ENCODE data around the gene MDP1.
"Not testable (repeated sequence)": the region's sequence is repeated elsewhere in the genome, so short reads cannot be mapped to it uniquely, and the experiment has no call there.

The MDP1 gene

DNA sequence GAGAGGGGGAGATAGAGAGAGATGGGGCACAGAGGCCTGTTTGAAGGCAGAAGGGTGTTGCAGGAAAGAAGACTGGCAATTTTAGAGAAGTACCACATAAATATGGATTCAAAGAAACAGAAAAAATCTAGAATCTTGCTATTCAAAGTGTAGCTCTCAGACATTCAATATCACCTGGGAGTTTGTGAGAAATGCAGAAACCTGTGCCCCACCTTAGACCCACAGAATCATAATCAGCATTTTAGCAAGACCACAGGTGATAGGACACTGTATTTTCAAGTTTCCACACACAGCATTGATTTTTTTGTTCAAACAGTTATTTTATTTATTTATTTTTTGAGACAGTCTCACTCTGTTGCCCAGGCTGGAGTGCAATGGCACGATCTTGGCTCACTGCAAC is 13.0 kb upstream of the MDP1 start:
- DNase-seq, result no peak

DNA sequence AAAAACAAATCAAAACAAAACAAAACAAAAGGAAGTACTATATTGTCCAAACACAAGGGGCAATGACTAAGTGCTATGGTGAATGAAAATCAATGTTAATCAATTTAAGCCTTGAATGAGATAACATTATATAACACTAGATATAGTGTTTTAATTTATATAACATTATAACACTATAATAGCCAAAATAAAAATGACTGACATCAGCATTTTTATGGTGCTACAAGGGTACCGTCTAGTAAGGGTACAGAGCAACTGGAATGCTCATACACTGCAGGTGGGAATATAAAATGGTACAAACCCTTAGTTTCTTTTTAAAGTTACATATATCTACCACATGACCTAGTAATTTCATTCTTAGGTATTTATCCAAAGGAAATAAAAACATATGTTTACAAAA is 10.6 kb upstream of the MDP1 start:
- no peak for DNase-seq

DNA sequence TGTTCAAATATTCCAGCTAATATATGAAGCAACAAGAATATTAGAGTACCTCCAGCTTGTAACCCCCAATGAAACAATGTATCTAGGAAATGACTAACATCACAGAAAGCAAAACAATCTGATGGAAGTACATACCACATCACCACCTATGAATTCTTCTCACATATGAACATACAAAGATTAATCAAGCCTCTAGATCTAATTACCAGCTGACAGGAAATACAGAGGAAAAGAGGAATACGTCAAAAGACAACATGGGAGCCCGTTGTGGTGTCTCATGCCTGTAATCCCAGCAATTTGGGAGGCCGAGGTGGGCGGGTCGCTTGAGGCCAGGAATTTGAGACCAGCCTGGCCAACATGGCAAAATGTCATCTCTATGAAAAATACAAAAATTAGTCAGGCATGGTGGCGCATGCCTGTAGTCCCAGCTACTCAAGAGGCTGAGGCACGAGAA is 8.8 kb upstream of the MDP1 start:
- no peak for DNase-seq

DNA sequence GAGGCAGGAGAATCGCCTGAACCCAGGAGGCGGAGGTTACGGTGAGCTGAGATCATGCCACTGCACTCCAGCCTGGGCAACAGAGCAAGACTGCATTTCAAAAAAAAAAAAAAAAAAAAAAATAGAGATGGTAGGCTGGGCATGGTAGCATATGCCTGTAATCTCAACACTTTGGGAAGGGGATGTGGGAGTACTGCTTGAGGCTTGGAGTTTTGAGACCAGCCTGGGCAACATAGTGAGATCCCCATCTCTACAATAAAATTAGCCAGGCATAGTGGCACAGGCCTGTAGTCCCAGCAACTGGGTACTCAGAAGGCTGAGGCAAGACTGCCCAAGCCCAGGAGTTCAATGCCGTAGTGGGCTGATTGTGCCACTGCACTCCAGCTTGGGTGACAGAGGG is 7.1 kb upstream of the MDP1 start:
- DNase-seq, result not testable (repeated sequence)

DNA sequence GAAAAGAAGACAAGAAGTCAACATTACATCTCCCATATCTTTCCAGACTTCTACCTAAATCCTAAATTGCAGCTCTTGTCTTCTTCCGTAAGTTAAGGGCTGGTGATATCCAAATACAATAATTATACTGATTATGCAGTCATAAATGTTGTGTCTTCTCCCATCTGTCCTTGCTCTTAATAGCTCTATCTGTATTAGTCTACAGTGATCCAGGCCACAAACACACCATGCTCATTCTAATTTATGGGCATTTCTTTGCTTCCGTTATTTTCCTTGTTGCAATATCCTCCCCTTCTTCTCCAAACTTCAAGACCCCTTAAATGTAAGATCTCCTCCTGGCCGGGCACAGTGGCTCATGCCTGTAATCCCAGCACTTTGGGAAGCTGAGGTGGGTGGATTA is 3.7 kb upstream of the MDP1 start:
- DNase-seq, result no peak

DNA sequence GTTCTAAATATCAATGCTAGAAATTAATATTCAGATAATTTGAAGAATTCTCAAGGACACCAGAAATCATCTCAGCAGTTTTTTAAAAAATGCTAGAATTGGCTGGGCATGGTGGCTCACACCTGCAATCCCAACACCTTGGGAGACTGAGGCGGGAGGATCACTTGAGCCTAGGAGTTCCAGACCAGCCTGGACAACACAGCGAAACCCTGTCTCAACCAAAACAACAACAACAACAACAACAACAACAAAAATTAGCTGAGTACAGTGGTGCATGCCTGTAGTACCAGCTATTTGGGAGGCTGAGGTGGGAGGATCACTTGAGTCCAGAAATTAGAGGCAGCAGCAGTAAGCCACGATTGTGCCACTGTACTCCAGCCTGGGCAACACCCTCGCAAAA is 3.2 kb upstream of the MDP1 start:
- no peak for DNase-seq

DNA sequence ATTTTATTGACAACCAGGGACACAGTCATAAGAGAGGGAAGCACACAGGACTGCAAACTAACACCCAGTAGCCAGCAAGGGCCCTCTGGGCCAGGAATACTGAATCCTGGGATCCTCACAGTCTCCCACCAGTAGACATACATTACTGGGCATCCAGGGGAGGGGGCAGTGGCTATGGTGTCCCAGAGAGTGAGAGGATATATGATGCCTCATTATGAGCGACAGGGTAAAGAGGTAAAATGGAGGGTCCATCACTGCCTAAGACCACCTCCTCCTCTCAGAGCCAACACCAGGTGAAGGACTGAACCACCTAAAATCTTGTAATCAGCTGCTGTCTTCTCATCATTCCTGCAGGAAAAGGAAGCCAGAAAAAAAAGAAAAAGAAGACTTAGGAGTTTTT is 1.0 kb upstream of the MDP1 start:
- DNase-seq, result not testable (repeated sequence)

DNA sequence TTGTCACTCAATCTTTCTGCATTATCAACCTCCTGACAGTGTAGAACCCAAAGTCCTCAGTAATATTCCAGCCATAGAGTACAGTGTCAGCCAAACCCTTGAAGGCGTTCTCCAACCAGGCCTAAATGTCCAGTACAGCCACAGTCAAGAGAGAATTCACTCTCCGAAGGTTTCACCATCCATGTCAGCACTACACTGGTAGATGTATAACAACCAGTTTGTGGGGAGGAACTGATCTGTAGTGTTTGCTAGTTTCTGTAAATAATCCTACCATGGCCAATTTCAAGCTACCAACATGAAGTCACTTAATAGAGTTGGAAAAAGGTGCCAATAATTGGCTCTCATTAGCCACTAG is 456 bp upstream of the MDP1 start:
- no peak for DNase-seq

DNA sequence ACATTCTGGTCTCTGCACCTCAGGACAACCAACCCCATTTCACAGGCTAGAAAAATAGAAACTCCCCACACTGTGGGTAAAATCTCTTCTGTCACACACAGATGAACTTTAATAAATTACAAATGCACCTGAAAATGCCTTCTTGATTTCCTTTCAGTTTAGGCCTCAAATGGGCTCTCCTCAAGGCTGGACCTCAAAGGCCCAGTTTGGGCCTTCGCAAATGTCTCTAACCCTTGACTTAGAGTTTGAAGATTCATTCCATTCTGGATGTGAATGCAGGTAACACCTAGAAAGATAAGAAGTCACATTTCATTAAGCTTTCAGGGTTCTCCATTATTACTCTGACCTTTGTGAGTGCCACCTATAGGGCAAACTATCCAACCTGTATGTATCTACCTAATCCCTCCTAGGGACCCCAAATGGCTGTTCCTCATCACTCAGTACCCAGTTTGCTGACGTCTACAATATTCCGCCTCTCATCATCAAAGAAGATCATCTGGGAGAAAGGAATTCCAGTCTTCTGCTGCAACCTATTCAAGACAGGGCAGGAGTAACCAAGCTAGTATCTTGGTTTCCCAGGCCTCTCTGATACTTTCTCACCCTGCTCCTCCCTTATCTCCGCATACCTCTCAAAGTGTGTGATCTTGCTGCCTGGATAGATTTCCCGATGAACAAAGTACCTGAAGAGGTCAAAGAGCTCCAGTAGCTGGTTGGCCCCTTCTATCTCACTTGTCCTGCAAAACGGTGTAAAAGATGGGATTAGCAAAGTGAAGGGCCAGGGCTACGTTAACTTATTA is 1.8 kb downstream of the MDP1 start:
- DNase-seq, result no peak

DNA sequence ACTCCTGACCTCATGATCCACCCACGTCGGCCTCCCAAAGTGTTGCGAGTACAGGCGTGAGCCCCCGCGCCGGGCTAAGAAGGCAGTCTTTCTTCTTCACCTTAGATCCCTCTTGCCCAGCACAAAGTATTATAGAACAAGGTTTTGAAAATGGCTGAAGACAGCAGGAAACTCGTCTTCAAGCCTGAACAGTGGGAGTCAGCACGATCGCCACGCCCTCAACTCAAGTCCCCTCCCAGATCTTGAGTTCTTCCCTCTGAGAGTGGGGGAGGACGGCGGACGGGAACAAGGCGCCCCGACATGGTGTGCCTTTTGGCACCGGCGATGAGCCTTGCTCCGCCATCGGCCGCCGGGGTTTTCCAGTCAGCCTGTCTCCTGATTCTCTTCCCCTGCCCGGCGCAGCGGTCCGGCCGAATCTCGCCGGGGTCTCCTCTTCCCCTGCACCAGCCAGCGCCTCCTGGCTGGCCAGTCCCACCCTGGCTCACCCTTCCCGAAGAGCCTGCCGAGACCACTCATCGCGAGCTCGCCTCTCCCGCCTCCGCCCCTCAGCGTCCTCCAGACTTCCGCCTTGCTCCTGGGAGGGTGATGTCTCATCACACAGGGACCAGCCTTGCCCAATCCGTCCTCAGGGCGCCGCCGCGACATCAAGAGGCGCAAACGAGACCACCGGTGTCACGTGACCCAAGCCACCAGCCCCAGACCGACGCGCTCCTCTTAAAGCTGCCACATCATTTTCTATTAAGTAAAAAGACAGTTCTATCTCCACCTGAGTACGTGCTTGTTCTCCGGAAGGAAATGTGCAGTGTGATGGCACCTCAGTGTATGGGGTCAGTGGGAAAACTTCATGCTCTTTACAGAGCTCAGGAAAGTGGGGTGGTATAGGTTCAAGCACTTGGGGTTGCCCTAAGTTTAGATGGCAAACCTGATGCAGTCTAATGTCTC is 2.7 kb downstream of the MDP1 start, which contains the start of gene CHMP4A:
Gene CHMP4A (minus strand): TSS at position 565 of the 942 bp plus-strand sequence. CDS start 49 bp downstream, at position 516.
- DNase-seq, result peak; percentile 92 to 94

DNA sequence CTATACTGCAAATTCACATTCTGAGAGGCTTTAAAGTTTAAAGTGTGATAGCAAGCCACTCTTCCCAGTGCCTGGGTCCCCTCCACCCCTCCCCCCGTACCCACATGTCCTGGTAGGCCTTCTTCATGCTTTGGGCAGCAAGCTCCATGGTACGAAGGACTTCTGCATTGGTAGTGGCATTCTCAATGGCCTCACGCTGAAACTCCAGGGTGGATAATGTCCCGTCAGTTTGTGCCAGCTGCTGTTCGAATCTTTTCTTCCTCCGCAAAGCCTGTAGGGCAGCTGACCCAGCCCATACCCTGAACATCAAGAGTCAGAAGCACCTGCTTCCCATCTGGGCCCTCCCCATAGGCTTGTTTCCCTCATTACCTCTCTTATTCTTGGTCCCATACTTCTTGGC is 4.6 kb downstream of the MDP1 start:
- DNase-seq, result no peak

DNA sequence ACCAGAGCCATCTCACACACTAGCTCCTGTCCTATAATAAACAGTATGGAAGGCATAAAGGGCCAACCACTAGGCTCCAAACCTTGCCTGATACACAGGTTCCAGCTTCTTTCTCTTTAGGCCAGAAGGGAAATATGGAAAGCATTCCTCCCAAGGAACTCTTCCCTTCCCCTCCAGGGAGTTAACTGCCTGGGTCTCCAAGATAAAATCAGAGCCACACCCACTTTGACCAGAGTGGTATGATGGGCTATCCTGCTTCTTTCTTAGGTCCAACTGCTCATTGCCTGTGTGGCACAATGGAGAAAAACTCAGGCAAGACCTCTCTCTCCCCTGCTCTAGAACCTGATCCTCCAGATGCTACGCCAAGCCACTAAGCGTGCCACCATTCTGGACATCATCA is 8.2 kb downstream of the MDP1 start:
- no peak for DNase-seq

DNA sequence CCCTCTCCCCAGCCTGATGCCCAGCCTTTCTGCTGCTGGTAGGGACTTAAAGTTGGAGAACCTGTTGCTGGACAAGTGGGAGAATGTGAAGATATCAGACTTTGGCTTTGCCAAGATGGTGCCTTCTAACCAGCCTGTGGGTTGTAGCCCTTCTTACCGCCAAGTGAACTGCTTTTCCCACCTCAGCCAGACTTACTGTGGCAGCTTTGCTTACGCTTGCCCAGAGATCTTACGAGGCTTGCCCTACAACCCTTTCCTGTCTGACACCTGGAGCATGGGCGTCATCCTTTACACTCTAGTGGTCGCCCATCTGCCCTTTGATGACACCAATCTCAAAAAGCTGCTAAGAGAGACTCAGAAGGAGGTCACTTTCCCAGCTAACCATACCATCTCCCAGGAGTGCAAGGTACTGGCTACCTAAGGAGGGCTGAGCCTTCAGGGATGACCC is 8.7 kb downstream of the MDP1 start:
- no peak for DNase-seq

DNA sequence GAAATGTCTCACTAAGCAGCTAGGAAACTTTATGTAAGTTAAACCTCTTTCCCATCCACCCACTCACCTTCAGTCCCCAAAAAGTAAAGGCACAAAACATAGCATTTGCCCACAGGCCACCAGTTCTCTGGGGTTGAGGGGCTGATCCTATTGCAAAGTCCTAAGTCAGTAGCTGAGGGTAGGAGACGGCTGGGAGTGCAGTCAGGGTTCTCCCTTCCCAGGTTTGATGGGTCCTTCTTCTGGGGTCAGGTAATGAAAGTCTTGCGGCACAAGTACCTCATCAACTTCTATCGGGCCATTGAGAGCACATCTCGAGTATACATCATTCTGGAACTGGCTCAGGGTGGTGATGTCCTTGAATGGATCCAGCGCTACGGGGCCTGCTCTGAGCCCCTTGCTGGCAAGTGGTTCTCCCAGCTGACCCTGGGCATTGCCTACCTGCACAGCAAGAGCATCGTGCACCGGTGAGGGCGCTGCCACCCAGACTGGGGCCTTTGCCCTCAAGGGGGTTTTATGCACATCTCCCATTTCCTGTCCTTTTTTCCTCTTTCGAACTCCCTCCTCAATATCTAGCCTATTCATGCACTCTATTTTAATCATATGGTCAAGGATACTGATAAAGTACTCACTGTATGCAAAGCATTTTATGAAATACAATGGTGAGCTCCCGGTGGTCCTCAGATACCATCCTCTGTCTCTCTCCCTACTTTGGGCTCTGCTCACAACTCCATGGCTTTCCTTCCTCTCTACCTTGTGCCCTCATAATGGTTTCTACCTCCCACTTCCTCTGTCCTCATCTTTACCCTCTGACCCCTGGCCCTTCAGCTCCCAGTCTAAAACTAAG is 9.4 kb downstream of the MDP1 start:
- DNase-seq, result no peak

DNA sequence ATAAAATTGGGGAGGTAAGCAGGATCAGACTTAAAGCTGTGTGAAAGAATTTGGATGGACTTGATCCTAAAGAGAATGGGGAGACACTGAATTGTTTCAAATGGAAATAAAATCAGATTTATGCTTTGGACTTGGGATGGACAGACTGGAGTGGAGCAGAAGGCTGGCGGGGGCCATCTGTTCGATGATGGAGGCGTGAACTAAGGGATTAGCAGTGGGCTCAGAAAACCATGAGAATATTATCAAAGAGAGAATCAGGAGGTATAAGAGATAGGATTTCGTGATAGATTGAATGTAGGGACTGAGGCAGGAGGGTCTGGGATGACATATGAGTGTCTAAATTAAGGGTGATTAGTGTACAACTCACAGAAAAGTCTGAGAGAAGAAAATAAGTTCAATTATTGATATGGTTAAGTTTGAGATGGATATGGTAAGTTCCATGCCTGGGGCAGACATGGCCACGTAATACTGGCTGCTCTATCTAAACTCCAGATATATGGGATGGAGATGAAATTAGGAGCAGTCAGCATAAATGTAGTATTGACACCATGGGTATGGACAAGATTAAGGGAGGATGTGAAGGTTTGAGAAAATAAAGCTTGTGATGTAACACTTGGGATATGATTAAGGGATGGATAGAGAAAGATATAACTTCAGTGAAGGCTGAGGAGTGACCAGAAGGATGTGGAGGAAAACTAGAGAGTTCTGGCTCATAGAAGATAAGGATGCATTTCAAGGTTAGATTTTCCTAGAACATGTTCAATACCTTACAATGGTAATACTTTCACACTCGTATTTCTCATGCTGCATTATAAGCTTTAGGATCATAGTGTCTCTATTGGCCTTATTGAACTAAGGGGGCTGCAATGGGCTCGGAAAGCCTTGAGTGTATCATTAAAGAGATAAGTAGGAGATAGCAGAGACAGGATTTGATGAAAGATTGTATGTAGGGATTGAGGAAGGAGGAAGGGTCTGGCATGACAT is 11.4 kb downstream of the MDP1 start:
- no peak for DNase-seq

DNA sequence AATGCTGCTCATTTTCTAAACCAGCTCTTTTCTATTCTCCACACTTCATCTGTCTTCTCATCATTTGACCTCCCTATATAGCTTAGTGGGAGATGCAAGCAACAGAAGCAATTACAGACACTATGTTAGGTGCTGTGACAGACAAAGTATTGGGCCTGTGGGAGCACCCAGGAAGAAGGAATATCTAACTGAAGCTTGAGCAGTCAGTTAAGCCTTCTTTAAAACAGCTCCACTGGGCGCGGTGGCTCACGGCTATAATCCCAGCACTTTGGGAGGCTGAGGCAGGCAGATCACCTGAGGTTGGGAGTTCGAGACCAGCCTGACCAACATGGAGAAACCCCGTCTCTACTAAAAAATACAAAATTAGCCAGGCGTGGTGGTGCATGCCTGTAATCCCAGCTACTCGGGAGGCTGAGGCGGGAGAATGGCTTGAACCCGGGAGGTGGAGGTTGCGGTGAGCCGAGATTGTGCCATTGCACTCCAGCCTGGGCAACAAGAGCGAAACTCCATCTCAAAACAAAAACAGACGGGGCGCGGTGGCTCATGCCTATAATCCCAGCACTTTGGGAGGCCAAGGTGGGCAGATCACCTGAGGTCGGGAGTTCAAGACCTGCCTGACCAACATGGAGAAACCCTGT is 12.5 kb downstream of the MDP1 start:
- not testable (repeated sequence) for DNase-seq

DNA sequence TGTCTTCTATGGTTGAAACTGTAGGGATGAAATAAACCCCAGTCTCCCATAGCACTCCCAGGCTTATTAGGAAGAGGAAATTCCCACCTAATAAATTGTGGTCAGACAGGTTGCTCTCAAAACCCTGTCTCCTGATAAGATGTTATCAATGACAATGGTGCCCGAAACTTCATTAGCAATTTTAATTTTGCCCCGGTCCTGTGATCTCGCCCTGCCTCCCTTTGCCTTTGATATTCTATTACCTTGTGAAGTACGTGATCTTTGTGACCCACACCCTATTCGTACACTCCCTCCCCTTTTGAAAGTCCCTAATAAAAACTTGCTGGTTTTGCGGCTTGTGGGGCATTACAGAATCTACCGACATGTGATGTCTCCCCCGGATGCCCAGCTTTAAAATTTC is 13.3 kb downstream of the MDP1 start:
- DNase-seq, result not testable (repeated sequence)

DNA sequence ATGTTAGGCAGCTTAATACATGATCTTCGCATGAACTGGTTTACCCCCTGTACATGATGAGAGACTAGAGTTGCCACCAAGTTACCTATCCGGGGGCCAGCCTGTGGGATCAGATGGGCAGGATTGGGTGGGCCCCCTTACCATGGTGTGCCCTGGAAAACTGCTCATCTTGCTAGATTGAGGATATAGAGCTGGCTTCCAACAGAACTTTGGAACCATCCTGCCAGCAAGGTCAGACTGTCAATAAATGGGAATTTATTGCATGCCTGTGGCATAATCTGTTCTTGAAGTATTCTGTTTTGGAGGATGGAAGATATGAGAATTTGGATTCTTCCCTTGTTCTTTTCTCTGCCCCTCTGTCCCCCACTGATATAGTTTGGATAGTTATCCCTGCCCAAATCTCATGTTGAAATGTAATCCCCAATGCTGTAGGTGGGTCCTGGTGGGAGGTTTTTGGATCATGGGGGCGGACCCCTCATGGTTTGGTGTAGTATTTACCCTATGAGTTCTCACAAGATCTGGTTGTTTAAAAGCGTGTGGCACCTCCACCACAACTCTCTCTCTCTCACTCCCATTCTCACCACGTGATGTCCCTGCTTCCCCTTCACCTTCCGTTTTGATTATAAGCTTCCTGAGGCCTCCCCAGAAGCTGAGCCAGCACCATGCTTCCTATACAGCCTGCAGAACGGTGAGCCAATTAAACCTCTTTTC is 16.9 kb downstream of the MDP1 start:
- DNase-seq, result no peak

DNA sequence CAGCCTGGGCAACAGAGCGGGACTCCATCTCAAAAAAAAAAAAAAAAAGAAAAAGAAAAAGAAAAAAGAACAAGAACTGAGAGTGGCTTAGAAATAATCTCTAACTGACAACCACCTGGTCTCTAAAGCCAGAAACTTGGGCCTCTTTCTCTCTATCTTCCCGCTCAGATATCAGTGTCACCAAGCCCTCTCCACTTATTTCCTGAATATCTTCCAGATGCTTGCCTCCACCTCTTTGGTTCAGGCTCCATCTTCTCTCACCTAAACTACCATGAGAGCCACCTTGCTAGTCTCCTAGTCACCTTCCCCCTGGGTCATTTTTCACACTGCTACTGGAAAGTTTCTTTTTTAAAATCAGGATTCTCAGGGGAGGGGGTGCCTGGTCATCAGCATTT is 18.8 kb downstream of the MDP1 start:
- no peak for DNase-seq

Data from stimulated activated CD4-positive, alpha-beta T cell treated with anti-CD3 and anti-CD28 coated beads, Interleukin-4, amount 100 ng/mL, for 4 hours (primary cell).